Measurements from ENCODE around the gene PLPPR4.

PLPPR4 gene

DNA sequence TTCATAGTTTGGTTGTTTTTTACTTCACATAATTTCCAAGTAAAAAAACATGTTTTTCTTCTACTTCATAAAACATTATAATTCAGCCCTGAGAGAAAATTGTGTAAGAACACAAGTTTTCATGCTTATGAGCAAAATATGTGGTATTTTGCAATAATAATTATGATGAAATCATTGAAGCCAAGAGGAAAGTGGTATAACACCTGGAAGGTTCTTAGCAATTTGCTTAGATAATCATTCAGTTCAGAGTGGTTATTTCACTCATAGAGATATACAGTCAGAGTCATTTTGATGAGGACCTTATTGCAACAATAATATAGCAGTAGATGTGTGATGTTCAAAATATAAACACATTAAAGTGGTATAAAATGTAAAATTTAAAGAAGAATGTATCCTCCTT, 94.5 kb downstream of the PLPPR4 start:
- DNase-seq = no peak

Measured in fibroblast of skin of abdomen (primary cell).